Vagina (tissue), 2 donors: Measurements from ENCODE around the gene VPS72.

Experiments used
- CTCF ChIP-seq, 3 experiments: fragments of 450-650 bp in 2 of 3; fragments of 200-600 bp in 1 of 3; sonication (generic) in 1 of 3; IDR thresholded peaks; one replicate each; pipeline ENCODE4 v1.5.1; 2017 to 2019; ENCODE audit warnings: antibody characterized with exemption in 3 of 3, mild to moderate bottlenecking in 2 of 3, moderate library complexity in 2 of 3
- POLR2A ChIP-seq, 2 donors: fragments of 450-650 bp; IDR thresholded peaks; one replicate each; pipeline ENCODE4 v1.6.1; 2017; ENCODE audit warnings: antibody characterized with exemption in 2 of 2, mild to moderate bottlenecking in 2 of 2, moderate library complexity in 2 of 2
- POLR2AphosphoS5 ChIP-seq, 2 donors: sonication (generic); formaldehyde crosslinking; IDR thresholded peaks; one replicate each; pipeline ENCODE4 v1.9.0; 2017; ENCODE audit warnings: antibody characterized with exemption in 2 of 2, mild to moderate bottlenecking in 2 of 2, low read depth in 1 of 2; ENCODE audit not compliant: insufficient read depth in 1 of 2

GRCh38 chr1:151176514-151177045 is 13.4 kb downstream of the VPS72 start:
- TF ChIP-seq CTCF (IDR thresholded peaks at IDR 0.05) (no peak), POLR2A (IDR thresholded peaks at IDR 0.05) (no peak), POLR2AphosphoS5 (IDR thresholded peaks at IDR 0.05; ENCODE audit: insufficient read depth in 1 of 2, low read depth in 1 of 2) (no peak)
